H1 (cell line): Measurements from ENCODE around the gene RGS6. TPM values are rescaled to one million over a fixed set of nuclear protein-coding genes. Genes with fewer than 3 reads are reported as not detected.

Experiments used
- CTCF ChIA-PET: fragments of 300-600 bp; sonication (Branson Sonifier 250); formaldehyde crosslinking; loops from one replicate; lab custom pipeline; 2021; ENCODE audit not compliant: partially characterized antibody; lab: Charles Lee
- POLR2A ChIA-PET: fragments of 300-600 bp; sonication (Branson Sonifier 250); formaldehyde crosslinking; loops from one replicate; lab custom pipeline; 2021; ENCODE audit warnings: inconsistent platforms; ENCODE audit not compliant: partially characterized antibody; lab: Charles Lee
- DNase-seq, 2 experiments: peaks; one replicate each; pipeline versions ENCODE4 v3.0.0 to v3.0.0-alpha.2; 2010 to 2022; ENCODE audit warnings: low spot score in 2 of 2, low read depth in 1 of 2, mixed read lengths in 1 of 2
- FAIRE-seq: peaks from 2 replicates; lab custom pipeline; 2011; peaks lifted over from hg19 to GRCh38; lab: Jason Lieb, UNC
- H2AFZ ChIP-seq: 2 replicates; pipeline ENCODE4 v1.8.1; 2012; ENCODE audit warnings: low read length, inconsistent platforms
- H2AK5ac ChIP-seq: 2 replicates; pipeline ENCODE4 v1.6.1; 2013; ENCODE audit warnings: low read depth, low read length
- H2BK120ac ChIP-seq: replicated peaks from 2 replicates; pipeline ENCODE3; 2013; ENCODE audit warnings: low read depth, low read length, inconsistent platforms
- H2BK12ac ChIP-seq: 2 replicates; pipeline ENCODE4 v1.6.1; 2013; ENCODE audit warnings: low read depth, low read length
- H2BK15ac ChIP-seq: 2 replicates; pipeline ENCODE4 v1.6.1; 2013; ENCODE audit warnings: low read length
- H2BK20ac ChIP-seq: 2 replicates; pipeline ENCODE4 v1.6.1; 2013; ENCODE audit warnings: low read length
- H2BK5ac ChIP-seq: 2 replicates; pipeline ENCODE4 v1.6.1; 2013; ENCODE audit warnings: low read depth, low read length
- H3K14ac ChIP-seq: 2 replicates; pipeline ENCODE4 v1.6.1; 2013; ENCODE audit warnings: inconsistent platforms; ENCODE audit not compliant: insufficient read length
- H3K18ac ChIP-seq: 2 replicates; pipeline ENCODE4 v1.6.1; 2013; ENCODE audit warnings: low read length; ENCODE audit errors: extremely low read depth
- H3K23ac ChIP-seq: 2 replicates; pipeline ENCODE4 v1.6.1; 2013; ENCODE audit warnings: inconsistent platforms; ENCODE audit not compliant: insufficient read length
- H3K23me2 ChIP-seq: 2 replicates; pipeline ENCODE4 v1.6.1; 2013; ENCODE audit warnings: low read depth, low read length
- H3K27ac ChIP-seq: 2 replicates; pipeline ENCODE4 v1.6.1; 2011; ENCODE audit warnings: low read depth, low read length, inconsistent platforms
- H3K27me3 ChIP-seq, 4 experiments: replicated peaks in 1 of 4; 1 replicate in 1 of 4; 2 replicates in 3 of 4; pipeline versions ENCODE4 v1.6.1 to v1.8.1; 2011 to 2013; ENCODE audit warnings: low read length in 3 of 4, mild to moderate bottlenecking in 3 of 4, inconsistent platforms in 2 of 4, mixed read lengths in 2 of 4, moderate library complexity in 1 of 4; ENCODE audit not compliant: control insufficient read depth in 3 of 4, insufficient read depth in 3 of 4; ENCODE audit errors: extremely low read depth in 1 of 4
- H3K36me3 ChIP-seq, 4 experiments: 2 replicates each; pipeline versions ENCODE4 v1.6.1 to v1.8.1; 2011 to 2013; ENCODE audit warnings: mild to moderate bottlenecking in 4 of 4, low read length in 3 of 4, moderate library complexity in 2 of 4, control low read depth in 1 of 4, inconsistent platforms in 1 of 4; ENCODE audit not compliant: insufficient read depth in 4 of 4, control insufficient read depth in 2 of 4
- H3K4ac ChIP-seq: replicated peaks from 2 replicates; pipeline ENCODE3; 2013; ENCODE audit warnings: low read length, low read depth, mixed read lengths, inconsistent platforms; ENCODE audit not compliant: insufficient read length
- H3K4me1 ChIP-seq, 4 experiments: replicated peaks in 1 of 4; 1 replicate in 1 of 4; 2 replicates in 3 of 4; pipeline versions ENCODE4 v1.6.1 to v1.8.1; 2011 to 2013; ENCODE audit warnings: low read length in 3 of 4, inconsistent platforms in 2 of 4, mixed read lengths in 1 of 4; ENCODE audit not compliant: insufficient read depth in 4 of 4, control insufficient read depth in 3 of 4
- H3K4me2 ChIP-seq, 2 experiments: 2 replicates each; pipeline versions ENCODE4 v1.6.1 to v1.8.1; 2011 to 2013; ENCODE audit warnings: low read depth in 2 of 2, low read length in 2 of 2, control low read depth in 1 of 2, inconsistent platforms in 1 of 2, mild to moderate bottlenecking in 1 of 2; ENCODE audit not compliant: insufficient read depth in 1 of 2
- H3K4me3 ChIP-seq, 4 experiments: fragments of 200-600, 300-600 bp in 1 of 4; sonication (generic), shearing (Covaris generic), sonication (Bioruptor Twin) in 1 of 4; 2 replicates each; pipeline versions ENCODE4 v1.5.1 to v1.8.1; 2011 to 2016; ENCODE audit warnings: low read length in 4 of 4, low read depth in 3 of 4, control low read depth in 2 of 4, inconsistent platforms in 2 of 4, mild to moderate bottlenecking in 2 of 4, mixed read lengths in 1 of 4, moderate library complexity in 1 of 4; ENCODE audit not compliant: insufficient read depth in 2 of 4; ENCODE audit errors: extremely low read depth in 1 of 4
- H3K56ac ChIP-seq: replicated peaks from 2 replicates; pipeline ENCODE3; 2013; ENCODE audit warnings: low read depth, mild to moderate bottlenecking, mixed read lengths, low read length, inconsistent platforms; ENCODE audit not compliant: insufficient read length
- H3K79me1 ChIP-seq: 2 replicates; pipeline ENCODE4 v1.6.1; 2013; ENCODE audit warnings: low read depth, low read length, control low read depth
- H3K79me2 ChIP-seq, 2 experiments: 2 replicates each; pipeline versions ENCODE4 v1.6.1 to v1.8.1; 2012 to 2013; ENCODE audit warnings: low read length in 2 of 2, mild to moderate bottlenecking in 2 of 2, inconsistent platforms in 1 of 2; ENCODE audit not compliant: insufficient read depth in 2 of 2, control insufficient read depth in 1 of 2
- H3K9ac ChIP-seq, 4 experiments: replicated peaks in 1 of 4; 1 replicate in 1 of 4; 2 replicates in 3 of 4; pipeline versions ENCODE4 v1.6.1 to v1.8.1; 2011 to 2013; ENCODE audit warnings: low read depth in 3 of 4, low read length in 3 of 4, control low read depth in 2 of 4, mild to moderate bottlenecking in 2 of 4, moderate library complexity in 2 of 4, inconsistent platforms in 1 of 4; ENCODE audit errors: extremely low read depth in 1 of 4
- H3K9me3 ChIP-seq, 2 experiments: 2 replicates each; pipeline versions ENCODE4 v1.6.1 to v1.8.1; 2012 to 2013; ENCODE audit warnings: mild to moderate bottlenecking in 2 of 2, moderate library complexity in 2 of 2, control low read depth in 1 of 2, inconsistent platforms in 1 of 2, low read depth in 1 of 2, low read length in 1 of 2, mixed read lengths in 1 of 2; ENCODE audit not compliant: insufficient read depth in 2 of 2
- H4K20me1 ChIP-seq, 2 experiments: replicated peaks in 1 of 2; 2 replicates each; pipeline versions ENCODE3 to v1.8.1; 2011 to 2013; ENCODE audit warnings: inconsistent platforms in 2 of 2, low read length in 2 of 2, mild to moderate bottlenecking in 1 of 2; ENCODE audit not compliant: insufficient read depth in 2 of 2, control insufficient read depth in 1 of 2
- H4K5ac ChIP-seq: 2 replicates; pipeline ENCODE4 v1.6.1; 2013; ENCODE audit warnings: low read length, low read depth, mixed read lengths, inconsistent platforms; ENCODE audit not compliant: insufficient read length
- H4K8ac ChIP-seq: 2 replicates; pipeline ENCODE4 v1.8.0; 2013; ENCODE audit warnings: mild to moderate bottlenecking, moderate library complexity, low read length, inconsistent platforms; ENCODE audit not compliant: insufficient read depth; ENCODE audit errors: extremely low read depth
- H4K91ac ChIP-seq: replicated peaks from 2 replicates; pipeline ENCODE3; 2013; ENCODE audit warnings: low read length, mixed read lengths, inconsistent platforms; ENCODE audit not compliant: insufficient read length
- CBX5 ChIP-seq: fragments of 300-800, 300-1000 bp; sonication (generic); IDR thresholded peaks from 2 replicates; pipeline ENCODE4 v1.7.1; 2016; ENCODE audit warnings: antibody characterized with exemption, low read length, low read depth
- CTCF ChIP-seq, 3 experiments: IDR thresholded peaks; 1 replicate in 2 of 3; 2 replicates in 1 of 3; pipeline versions ENCODE4 v1.5.1 to v1.6.1; 2011; ENCODE audit warnings: low read length in 3 of 3, mild to moderate bottlenecking in 3 of 3, inconsistent platforms in 2 of 3, low read depth in 1 of 3, moderate library complexity in 1 of 3; ENCODE audit not compliant: insufficient read depth in 1 of 3; ENCODE audit errors: control extremely low read depth in 1 of 3
- GABPA ChIP-seq: IDR thresholded peaks from 2 replicates; pipeline ENCODE4 v1.6.1; 2011; ENCODE audit warnings: mild to moderate bottlenecking, low read length, moderate library complexity, borderline replicate concordance; ENCODE audit not compliant: insufficient read depth
- POLR2AphosphoS5 ChIP-seq: IDR thresholded peaks from 2 replicates; pipeline ENCODE4 v1.6.1; 2011; ENCODE audit warnings: low read depth, low read length
- SIRT6 ChIP-seq: IDR thresholded peaks from one replicate; pipeline ENCODE4 v1.7.1; 2012; ENCODE audit warnings: low read length, inconsistent platforms
- TBP ChIP-seq: IDR thresholded peaks from 2 replicates; pipeline ENCODE4 v1.6.1; 2011; ENCODE audit warnings: low read depth, low read length, improper control_type of control experiment
- YY1 ChIP-seq: IDR thresholded peaks from 2 replicates; pipeline ENCODE4 v1.6.1; 2011; ENCODE audit warnings: low read depth, mild to moderate bottlenecking, low read length
- WGBS, 2 experiments: shearing (Covaris generic) in 1 of 2; methylation state at CpG; one replicate each; pipeline versions ENCODE4 v1.1.6 to v1.1.7; 2013 to 2015; ENCODE audit warnings: low lambda C conversion rate in 2 of 2, mixed read lengths in 2 of 2, inconsistent platforms in 1 of 2, low coverage in 1 of 2, missing lambda C conversion rate in 1 of 2; ENCODE audit not compliant: insufficient replicate concordance in 2 of 2, insufficient coverage in 1 of 2, insufficient read length in 1 of 2; ENCODE audit errors: extremely low coverage in 1 of 2, missing lambda C conversion rate in 1 of 2; 5-methylcytosine and 5-hydroxymethylcytosine counted together
- polyA plus RNA-seq, 7 experiments: library from polyadenylated mRNA; depleted of rRNA in 3 of 7; stranded (reverse) in 5 of 7; unstranded in 2 of 7; fragments of >200 nt in 5 of 7; fragments of 200-250 nt in 2 of 7; gene quantifications; 1 replicate in 5 of 7; 2 replicates in 1 of 7; 4 replicates in 1 of 7; pipeline versions ENCODE4 v1.2.1 to v1.2.3, GENCODE V29; 2011 to 2013; ENCODE audit warnings: missing spikeins in 2 of 7, mixed read lengths in 2 of 7
- total RNA-seq: library from RNA; stranded (reverse); fragmentation: NEBNext Ultra II Directional; extraction: Animal tissue kit (Norgen Biotek cat#: 25700); gene quantifications from 2 replicates; pipeline ENCODE4 v1.2.1, GENCODE V29; 2021

The RGS6 gene
- total and polyA plus RNA-seq, 2 of the 8 experiments (the other 6 are each of a cell fraction or from before 2014, with no cell fraction given) = 0.26 to 1.1 TPM

GRCh38 chr14:72554994-72555608 is 622.9 kb downstream of the RGS6 start:
- Histone ChIP-seq H3K27ac (no peak overlapping the region), H4K91ac (no peak overlapping the region), H3K4me3 (no peak overlapping the region), H3K9ac (no peak overlapping the region), H3K18ac (no peak overlapping the region), H2AK5ac (no peak overlapping the region; the same call in 1 of the 2 replicates), H4K5ac (no peak overlapping the region), H2AFZ (no peak overlapping the region), H3K14ac (no peak overlapping the region), H3K9me3 (no peaks in the 10 kb centered on the region), H2BK12ac (no peak overlapping the region), H3K23ac (no peak overlapping the region), H3K56ac (no peak overlapping the region), H3K27me3 (no peaks in the 10 kb centered on the region), H3K4me2 (no peak overlapping the region; a peak in 1 of 4 replicates), H4K20me1 (no peaks in the 10 kb centered on the region), H3K79me2 (no peaks in the 10 kb centered on the region), H3K4ac (no peak overlapping the region), H2BK15ac (peak overlapping the region; percentile 53; the same call in 1 of the 2 replicates), H3K4me1 (peaks cover 3 to 12% (median 7%) of the 10 kb centered on the region in 4 experiments; a peak in 5 of 7 replicates), H3K36me3 (no peaks in the 10 kb centered on the region), H4K8ac (no peak overlapping the region), H2BK120ac (no peak overlapping the region), H2BK20ac (no peak overlapping the region), H3K23me2 (no peaks in the 10 kb centered on the region), H2BK5ac (no peak overlapping the region), H3K79me1 (no peaks in the 10 kb centered on the region)
- TF ChIP-seq GABPA = no peak
- TF ChIP-seq CTCF (IDR thresholded peaks at IDR 0.05; ENCODE audit: control extremely low read depth in 1 of 3, insufficient read depth in 1 of 3, low read depth in 1 of 3, low read length in 3 of 3) = peak in 1 of 3 experiments; percentile 22; a peak in 1 of 4 replicates
- no peak for TF ChIP-seq CBX5
- no peak for TF ChIP-seq TBP
- TF ChIP-seq YY1 = no peak
- no peak for TF ChIP-seq POLR2AphosphoS5
- no peak for TF ChIP-seq SIRT6
- POLR2A ChIA-PET = interaction anchor here (0.7 to 1.2 kb wide), 3 partner anchors 10 to 66 kb away, joined by 3 read pairs; no protein-coding TSS in a partner anchor
- DNase-seq (no peak), FAIRE-seq (no peak)
- 95% methylated on average over 5 of the region's 5 CpGs; no CpG with 5 or more reads in 1 of the 2 experiments for WGBS, 2 experiments
- CTCF ChIA-PET = interaction anchor here (0.8 to 3.4 kb wide), 5 partner anchors 10 to 349 kb away, joined by 3 to 12 read pairs (median 5); no protein-coding TSS in a partner anchor
